ENCODE results near the gene ATXN7L1. TPM values are rescaled to one million over a fixed set of nuclear protein-coding genes. Genes with fewer than 3 reads are reported as not detected.

ATXN7L1 gene
- total and polyA plus RNA-seq, 5 donors from 2014 or later: 25.8 to 78.9 (median 26.8) TPM

GRCh38 chr7:105904064-105904463 is 27.7 kb upstream of the ATXN7L1 start:
- no peaks in the 10 kb centered on the region for H3K27me3 ChIP-seq (ENCODE audit: control insufficient read depth, insufficient read depth, low read length)
- Mint-ChIP-seq H3K36me3 (peaks cover 12% of the 10 kb centered on the region), H3K9me3 (no peaks in the 10 kb centered on the region), H3K27me3 (no peaks in the 10 kb centered on the region), H3K4me1 (peaks cover 8 to 16% (median 12%) of the 10 kb centered on the region in 4 donors), H3K4me3 (no peak overlapping the region), H3K27ac (no peak overlapping the region)
- no peak overlapping the region for H3K27ac ChIP-seq (ENCODE audit: insufficient read depth, low read length, poor library complexity, severe bottlenecking)
- H3K4me1 ChIP-seq (ENCODE audit: control insufficient read depth, insufficient read depth, low read length, poor library complexity, severe bottlenecking): no peaks in the 10 kb centered on the region
- DNase-seq: no peak
- ATAC-seq (ENCODE audit: low read depth in 2 of 2): no peak
- peaks cover 8% of the 10 kb centered on the region for H3K36me3 ChIP-seq (ENCODE audit: control insufficient read depth, insufficient read depth, low read length)
- H3K9me3 ChIP-seq (ENCODE audit: control insufficient read depth in 2 of 2, low read length in 2 of 2): no peaks in the 10 kb centered on the region
- no peak overlapping the region for H3K4me3 ChIP-seq (ENCODE audit: low read depth, low read length)

GRCh38 chr7:105902325-105902911 is 26.0 kb upstream of the ATXN7L1 start:
- ATAC-seq (ENCODE audit: low read depth in 2 of 2): no peak
- no peak overlapping the region for H3K4me3 Mint-ChIP-seq
- no peak for DNase-seq

DNA sequence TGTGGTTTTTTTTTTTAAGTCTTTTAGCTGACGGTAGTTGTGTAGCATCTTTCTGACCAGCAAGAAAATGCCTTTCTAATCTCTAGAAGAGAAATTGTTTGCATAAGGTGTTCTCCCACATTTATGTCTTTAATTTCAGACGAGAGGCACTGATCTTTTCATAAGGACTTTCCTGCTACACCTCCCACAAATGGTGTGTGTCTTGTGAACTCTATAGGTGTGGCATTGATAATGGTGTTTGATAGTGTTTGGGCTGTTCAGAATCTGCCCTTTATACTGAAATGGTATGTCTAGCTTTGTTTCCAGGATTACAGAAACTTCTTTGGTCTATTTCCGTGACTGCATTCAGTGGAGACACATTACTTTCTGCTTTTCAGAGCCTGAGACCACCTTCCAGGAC is 21.6 kb upstream of the ATXN7L1 start:
- H3K4me3 Mint-ChIP-seq: peak overlapping the region in 1 of 4 donors; percentile 15
- H3K4me1 Mint-ChIP-seq: peaks cover 38 to 59% (median 47%) of the 10 kb centered on the region in 4 donors
- H3K36me3 ChIP-seq (ENCODE audit: control insufficient read depth, insufficient read depth, low read length): peaks cover 9% of the 10 kb centered on the region
- no peaks in the 10 kb centered on the region for H3K9me3 Mint-ChIP-seq
- H3K27ac Mint-ChIP-seq: peak overlapping the region in 2 of 3 donors; percentile 57 to 74
- peak overlapping the region; percentile 20 for H3K4me3 ChIP-seq (ENCODE audit: low read depth, low read length)
- no peak overlapping the region for H3K27ac ChIP-seq (ENCODE audit: insufficient read depth, low read length, poor library complexity, severe bottlenecking)
- peaks cover 23% of the 10 kb centered on the region for H3K4me1 ChIP-seq (ENCODE audit: control insufficient read depth, insufficient read depth, low read length, poor library complexity, severe bottlenecking)
- no peaks in the 10 kb centered on the region for H3K27me3 Mint-ChIP-seq
- ATAC-seq (ENCODE audit: low read depth in 2 of 2): no peak
- peaks cover 31% of the 10 kb centered on the region for H3K36me3 Mint-ChIP-seq
- H3K9me3 ChIP-seq (ENCODE audit: control insufficient read depth in 2 of 2, low read length in 2 of 2): no peaks in the 10 kb centered on the region
- DNase-seq: no peak
- H3K27me3 ChIP-seq (ENCODE audit: control insufficient read depth, insufficient read depth, low read length): no peaks in the 10 kb centered on the region

More at GRCh38 chr7:105902325-105902911, 26.0 kb upstream of the ATXN7L1 start:
- no peaks in the 10 kb centered on the region for H3K9me3 ChIP-seq (ENCODE audit: control insufficient read depth in 2 of 2, low read length in 2 of 2)
- Mint-ChIP-seq H3K36me3 (peaks cover 17% of the 10 kb centered on the region), H3K4me1 (peaks cover 22 to 31% (median 25%) of the 10 kb centered on the region in 4 donors), H3K27ac (peak overlapping the region in 2 of 3 donors; percentile 18 to 52), H3K9me3 (no peaks in the 10 kb centered on the region), H3K27me3 (no peaks in the 10 kb centered on the region)
- H3K27me3 ChIP-seq (ENCODE audit: control insufficient read depth, insufficient read depth, low read length): no peaks in the 10 kb centered on the region
- H3K27ac ChIP-seq (ENCODE audit: insufficient read depth, low read length, poor library complexity, severe bottlenecking): no peak overlapping the region
- peaks cover 8% of the 10 kb centered on the region for H3K36me3 ChIP-seq (ENCODE audit: control insufficient read depth, insufficient read depth, low read length)
- peaks cover 9% of the 10 kb centered on the region for H3K4me1 ChIP-seq (ENCODE audit: control insufficient read depth, insufficient read depth, low read length, poor library complexity, severe bottlenecking)
- H3K4me3 ChIP-seq (ENCODE audit: low read depth, low read length): no peak overlapping the region

DNA sequence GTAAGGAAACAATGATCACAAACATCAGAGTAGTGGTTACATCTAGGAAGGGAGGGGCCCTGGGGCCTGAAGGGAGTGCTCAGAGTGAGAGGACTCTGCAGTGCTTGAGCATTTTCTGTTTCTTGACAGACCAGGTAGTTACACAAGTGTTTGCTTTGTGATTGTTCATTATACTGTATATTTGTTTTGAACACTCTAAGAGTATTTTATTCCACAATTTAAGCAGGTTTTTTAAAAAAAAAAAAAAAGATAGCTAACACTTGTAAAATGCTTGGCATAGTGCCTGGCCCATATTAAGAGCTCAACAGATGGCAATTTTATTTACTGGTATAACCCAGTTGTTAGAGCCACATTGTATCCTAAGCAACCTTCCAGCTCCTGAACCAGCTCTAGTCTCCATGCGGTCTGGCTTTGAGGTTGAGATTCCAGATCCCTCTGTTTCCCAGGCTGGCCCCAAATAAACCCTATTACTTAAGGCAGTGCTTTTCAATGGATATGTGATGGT is 20.1 kb upstream of the ATXN7L1 start:
- H3K36me3 Mint-ChIP-seq: peaks cover 36% of the 10 kb centered on the region
- Histone ChIP-seq H3K27ac (ENCODE audit: insufficient read depth, low read length, poor library complexity, severe bottlenecking) (peak overlapping the region; percentile 35), H3K4me1 (ENCODE audit: control insufficient read depth, insufficient read depth, low read length, poor library complexity, severe bottlenecking) (peaks cover 23% of the 10 kb centered on the region), H3K27me3 (ENCODE audit: control insufficient read depth, insufficient read depth, low read length) (no peaks in the 10 kb centered on the region), H3K9me3 (ENCODE audit: control insufficient read depth in 2 of 2, low read length in 2 of 2) (no peaks in the 10 kb centered on the region), H3K36me3 (ENCODE audit: control insufficient read depth, insufficient read depth, low read length) (peaks cover 24% of the 10 kb centered on the region), H3K4me3 (ENCODE audit: low read depth, low read length) (peak overlapping the region; percentile 46)
- H3K27me3 Mint-ChIP-seq: no peaks in the 10 kb centered on the region
- no peaks in the 10 kb centered on the region for H3K9me3 Mint-ChIP-seq
- H3K27ac Mint-ChIP-seq: peak overlapping the region; percentile 9 to 57 (median 57)
- H3K4me3 Mint-ChIP-seq: peak overlapping the region in 1 of 4 donors; percentile 21
- peak in 2 of 3 donors; percentile 26 to 66 for DNase-seq
- peaks cover 42 to 57% (median 52%) of the 10 kb centered on the region in 4 donors for H3K4me1 Mint-ChIP-seq
- peak; percentile 80 to 85 for ATAC-seq (ENCODE audit: low read depth in 2 of 2)

- H3K4me3 Mint-ChIP-seq: no peak overlapping the region
- Histone ChIP-seq H3K27me3 (ENCODE audit: control insufficient read depth, insufficient read depth, low read length) (no peaks in the 10 kb centered on the region), H3K4me1 (ENCODE audit: control insufficient read depth, insufficient read depth, low read length, poor library complexity, severe bottlenecking) (peaks cover 27% of the 10 kb centered on the region), H3K9me3 (ENCODE audit: control insufficient read depth in 2 of 2, low read length in 2 of 2) (no peaks in the 10 kb centered on the region), H3K36me3 (ENCODE audit: control insufficient read depth, insufficient read depth, low read length) (peaks cover 36% of the 10 kb centered on the region), H3K4me3 (ENCODE audit: low read depth, low read length) (no peak overlapping the region), H3K27ac (ENCODE audit: insufficient read depth, low read length, poor library complexity, severe bottlenecking) (no peak overlapping the region)
- H3K4me1 Mint-ChIP-seq: peaks cover 42 to 69% (median 53%) of the 10 kb centered on the region in 4 donors
- ATAC-seq (ENCODE audit: low read depth in 2 of 2) (no peak), DNase-seq (no peak)
- H3K27ac Mint-ChIP-seq: peak overlapping the region in 1 of 3 donors; percentile 34
- no peaks in the 10 kb centered on the region for H3K9me3 Mint-ChIP-seq
- no peaks in the 10 kb centered on the region for H3K27me3 Mint-ChIP-seq
- H3K36me3 Mint-ChIP-seq: peaks cover 32% of the 10 kb centered on the region
These were observed 17.7 kb upstream of the ATXN7L1 start for GRCh38 chr7:105894131-105894530.

GRCh38 chr7:105892387-105892786 is 16.0 kb upstream of the ATXN7L1 start:
- no peaks in the 10 kb centered on the region for H3K9me3 ChIP-seq (ENCODE audit: control insufficient read depth in 2 of 2, low read length in 2 of 2)
- no peak overlapping the region for H3K27ac ChIP-seq (ENCODE audit: insufficient read depth, low read length, poor library complexity, severe bottlenecking)
- H3K4me3 ChIP-seq (ENCODE audit: low read depth, low read length): no peak overlapping the region
- ATAC-seq (ENCODE audit: low read depth in 2 of 2) (no peak), DNase-seq (no peak)
- Mint-ChIP-seq H3K4me1 (peaks cover 36 to 60% (median 42%) of the 10 kb centered on the region in 4 donors), H3K9me3 (no peaks in the 10 kb centered on the region), H3K27ac (peak overlapping the region in 1 of 3 donors; percentile 45), H3K27me3 (no peaks in the 10 kb centered on the region), H3K4me3 (no peak overlapping the region), H3K36me3 (peaks cover 30% of the 10 kb centered on the region)
- H3K36me3 ChIP-seq (ENCODE audit: control insufficient read depth, insufficient read depth, low read length): peaks cover 36% of the 10 kb centered on the region
- H3K27me3 ChIP-seq (ENCODE audit: control insufficient read depth, insufficient read depth, low read length): no peaks in the 10 kb centered on the region
- H3K4me1 ChIP-seq (ENCODE audit: control insufficient read depth, insufficient read depth, low read length, poor library complexity, severe bottlenecking): peaks cover 18% of the 10 kb centered on the region

DNA sequence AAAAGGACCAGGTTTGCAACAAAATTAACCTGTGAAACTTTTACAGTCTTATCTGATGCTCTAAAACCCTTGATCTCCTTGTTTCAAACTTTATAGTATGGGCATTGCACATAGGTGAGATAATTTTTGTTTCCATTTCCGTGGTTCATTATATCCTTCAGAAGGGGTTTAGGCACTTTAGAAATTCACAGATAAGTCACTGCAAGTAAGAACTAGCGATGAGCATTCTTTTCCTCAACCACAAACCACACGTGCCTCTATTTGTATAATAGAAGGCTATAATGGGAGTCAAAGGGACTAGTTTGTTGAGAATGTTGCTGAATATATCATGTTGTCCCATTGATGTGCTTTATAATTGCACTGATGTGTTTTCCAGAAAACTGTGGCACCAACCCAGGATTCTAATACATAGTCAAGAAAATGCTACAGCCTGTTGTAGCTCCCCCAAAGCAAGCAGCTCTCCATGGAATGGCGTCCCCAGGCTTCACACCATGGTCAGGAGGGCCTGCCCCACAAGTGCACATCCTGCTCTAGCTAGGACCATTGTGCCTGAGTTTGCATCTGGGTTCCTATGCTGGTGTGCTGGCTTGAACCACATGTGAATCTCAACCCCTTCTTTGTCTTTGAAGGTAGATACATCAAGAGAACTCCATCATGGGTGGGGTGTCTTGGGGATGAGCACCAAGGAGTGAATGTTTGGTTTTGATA is 14.0 kb upstream of the ATXN7L1 start:
- H3K27me3 ChIP-seq (ENCODE audit: control insufficient read depth, insufficient read depth, low read length): no peaks in the 10 kb centered on the region
- no peak overlapping the region for H3K4me3 ChIP-seq (ENCODE audit: low read depth, low read length)
- H3K36me3 ChIP-seq (ENCODE audit: control insufficient read depth, insufficient read depth, low read length): peaks cover 38% of the 10 kb centered on the region
- Mint-ChIP-seq H3K4me1 (peaks cover 32 to 59% (median 41%) of the 10 kb centered on the region in 4 donors), H3K27ac (peak overlapping the region in 2 of 3 donors; percentile 15 to 74), H3K9me3 (no peaks in the 10 kb centered on the region), H3K36me3 (peaks cover 30% of the 10 kb centered on the region), H3K4me3 (peak overlapping the region in 1 of 4 donors; percentile 64), H3K27me3 (no peaks in the 10 kb centered on the region)
- no peak overlapping the region for H3K27ac ChIP-seq (ENCODE audit: insufficient read depth, low read length, poor library complexity, severe bottlenecking)
- no peak for ATAC-seq (ENCODE audit: low read depth in 2 of 2)
- H3K9me3 ChIP-seq (ENCODE audit: control insufficient read depth in 2 of 2, low read length in 2 of 2): no peaks in the 10 kb centered on the region
- peaks cover 13% of the 10 kb centered on the region for H3K4me1 ChIP-seq (ENCODE audit: control insufficient read depth, insufficient read depth, low read length, poor library complexity, severe bottlenecking)
- DNase-seq: no peak

Data from CD4-positive, CD25-positive, alpha-beta regulatory T cell (primary cell).